GM12875 (cell line): Measurements from ENCODE around the gene PPP1R26.
"Not testable (repeated sequence)": the region's sequence is repeated elsewhere in the genome, so short reads cannot be mapped to it uniquely, and the experiment has no call there.

Experiments used
- H3K4me3 ChIP-seq: one replicate; pipeline ENCODE4 v1.5.1; 2011; ENCODE audit warnings: low read depth, low read length, control low read depth
- TF ChIP-seq, protein P1 (sequence below): IDR thresholded peaks from 2 replicates; pipeline ENCODE4 v1.5.1; 2011; ENCODE audit warnings: low read depth, mild to moderate bottlenecking, control low read depth, inconsistent platforms, low read length, moderate library complexity, borderline replicate concordance; ENCODE audit not compliant: insufficient read depth

PPP1R26 gene

DNA sequence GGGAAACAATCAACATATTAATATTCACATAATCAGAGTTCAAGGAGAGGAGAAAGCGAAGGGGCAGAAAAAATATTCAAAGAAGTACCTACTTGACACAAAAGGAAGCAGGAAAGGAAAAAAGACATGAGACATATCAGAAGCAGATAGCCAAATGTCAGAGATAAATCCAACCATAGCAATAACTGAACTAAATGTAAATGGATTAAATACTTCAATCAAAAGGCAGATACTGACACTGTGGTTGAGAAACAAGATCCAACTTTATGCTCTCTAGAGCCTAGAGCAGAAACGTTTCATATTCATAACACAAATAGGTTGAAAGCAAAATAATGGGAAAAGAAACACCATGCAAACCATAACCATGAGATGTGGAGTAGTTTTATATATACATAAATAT is 29.9 kb downstream of the PPP1R26 start:
- TF ChIP-seq, protein P1, sequence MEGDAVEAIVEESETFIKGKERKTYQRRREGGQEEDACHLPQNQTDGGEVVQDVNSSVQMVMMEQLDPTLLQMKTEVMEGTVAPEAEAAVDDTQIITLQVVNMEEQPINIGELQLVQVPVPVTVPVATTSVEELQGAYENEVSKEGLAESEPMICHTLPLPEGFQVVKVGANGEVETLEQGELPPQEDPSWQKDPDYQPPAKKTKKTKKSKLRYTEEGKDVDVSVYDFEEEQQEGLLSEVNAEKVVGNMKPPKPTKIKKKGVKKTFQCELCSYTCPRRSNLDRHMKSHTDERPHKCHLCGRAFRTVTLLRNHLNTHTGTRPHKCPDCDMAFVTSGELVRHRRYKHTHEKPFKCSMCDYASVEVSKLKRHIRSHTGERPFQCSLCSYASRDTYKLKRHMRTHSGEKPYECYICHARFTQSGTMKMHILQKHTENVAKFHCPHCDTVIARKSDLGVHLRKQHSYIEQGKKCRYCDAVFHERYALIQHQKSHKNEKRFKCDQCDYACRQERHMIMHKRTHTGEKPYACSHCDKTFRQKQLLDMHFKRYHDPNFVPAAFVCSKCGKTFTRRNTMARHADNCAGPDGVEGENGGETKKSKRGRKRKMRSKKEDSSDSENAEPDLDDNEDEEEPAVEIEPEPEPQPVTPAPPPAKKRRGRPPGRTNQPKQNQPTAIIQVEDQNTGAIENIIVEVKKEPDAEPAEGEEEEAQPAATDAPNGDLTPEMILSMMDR = no peak
- H3K4me3 ChIP-seq = no peak overlapping the region

DNA sequence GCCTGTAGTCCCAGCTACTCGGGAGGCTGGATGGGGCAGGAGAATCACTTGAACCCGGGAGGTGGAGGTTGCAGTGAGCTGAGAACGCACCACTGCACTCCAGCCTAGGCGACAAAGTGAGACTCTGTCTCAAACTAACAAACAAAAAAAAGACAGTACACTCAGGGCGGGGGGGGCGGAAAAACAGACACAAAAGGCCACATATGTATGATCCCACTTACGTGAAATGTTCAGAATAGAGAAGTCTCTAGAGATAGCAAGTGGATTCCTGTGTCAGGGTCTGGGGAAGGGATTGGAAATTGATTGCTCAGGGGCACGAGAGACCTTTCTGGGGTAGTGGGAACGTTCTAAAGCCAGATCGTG is 32.6 kb downstream of the PPP1R26 start:
- TF ChIP-seq, protein P1 = no peak
- H3K4me3 ChIP-seq = no peak overlapping the region

DNA sequence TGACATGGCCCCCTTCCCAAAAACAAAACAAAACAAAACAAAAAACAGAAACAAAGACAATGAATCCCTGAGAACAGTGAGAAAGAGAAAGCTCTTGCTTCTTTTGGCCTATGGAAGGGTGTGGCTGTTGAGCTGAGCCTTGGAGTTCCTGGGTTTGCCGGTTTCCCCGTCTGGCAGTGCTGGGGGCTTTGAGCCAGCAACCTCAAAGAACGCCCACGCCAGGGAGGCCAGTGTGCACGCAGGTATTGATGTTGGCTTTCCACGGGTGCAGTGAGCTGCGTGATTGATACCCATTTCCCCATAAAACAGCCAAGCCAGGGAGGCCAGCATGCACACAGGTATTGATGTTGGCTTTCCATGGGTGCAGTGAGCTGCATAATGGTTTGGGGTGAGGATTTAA is 33.3 kb downstream of the PPP1R26 start:
- no peak overlapping the region for H3K4me3 ChIP-seq
- TF ChIP-seq, protein P1 = no peak

DNA sequence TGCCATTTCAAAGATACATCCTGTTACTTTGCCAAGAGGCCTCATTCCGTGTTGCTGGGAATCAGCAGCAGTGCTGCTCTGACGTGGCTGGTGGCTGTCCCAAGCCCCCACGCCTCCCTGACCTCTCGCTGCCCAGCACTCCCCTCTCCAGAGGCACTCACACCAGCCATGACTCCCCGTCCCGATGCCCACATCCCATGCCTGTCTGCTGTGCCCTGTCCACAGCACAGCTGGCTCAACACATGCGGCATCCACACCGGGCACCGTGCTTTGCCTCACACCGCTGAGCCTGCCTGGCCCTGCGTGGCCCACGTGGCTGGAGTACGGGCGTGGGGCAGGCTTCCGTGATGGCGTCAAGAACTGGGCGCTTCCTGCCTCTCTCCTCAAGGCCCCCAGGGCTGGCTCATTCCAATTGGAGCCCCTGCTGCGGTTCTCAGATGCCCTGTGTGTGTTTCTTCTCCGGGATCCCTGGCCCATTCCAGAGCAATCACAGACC is 33.8 kb downstream of the PPP1R26 start:
- TF ChIP-seq, protein P1 = no peak
- H3K4me3 ChIP-seq = no peak overlapping the region

DNA sequence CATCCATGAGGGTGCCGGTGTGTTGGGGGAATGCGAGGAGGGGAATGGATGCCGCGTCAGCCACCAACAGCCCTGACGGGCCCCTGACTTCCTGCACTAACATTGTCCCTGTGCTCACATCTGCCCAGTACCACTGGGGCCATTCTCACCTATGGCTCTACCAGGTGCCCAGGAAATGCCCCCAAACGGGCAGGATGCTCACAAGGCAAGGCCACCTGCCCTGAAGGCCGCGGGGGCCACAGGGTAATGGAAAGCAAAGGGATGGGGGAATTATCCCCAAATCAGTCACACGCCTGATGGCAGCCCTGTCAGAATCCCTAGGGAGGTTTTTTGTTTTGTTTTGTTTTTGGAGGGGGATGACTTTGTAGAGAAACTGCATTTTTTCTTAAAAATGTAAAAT is 34.3 kb downstream of the PPP1R26 start:
- H3K4me3 ChIP-seq = not testable (repeated sequence)

DNA sequence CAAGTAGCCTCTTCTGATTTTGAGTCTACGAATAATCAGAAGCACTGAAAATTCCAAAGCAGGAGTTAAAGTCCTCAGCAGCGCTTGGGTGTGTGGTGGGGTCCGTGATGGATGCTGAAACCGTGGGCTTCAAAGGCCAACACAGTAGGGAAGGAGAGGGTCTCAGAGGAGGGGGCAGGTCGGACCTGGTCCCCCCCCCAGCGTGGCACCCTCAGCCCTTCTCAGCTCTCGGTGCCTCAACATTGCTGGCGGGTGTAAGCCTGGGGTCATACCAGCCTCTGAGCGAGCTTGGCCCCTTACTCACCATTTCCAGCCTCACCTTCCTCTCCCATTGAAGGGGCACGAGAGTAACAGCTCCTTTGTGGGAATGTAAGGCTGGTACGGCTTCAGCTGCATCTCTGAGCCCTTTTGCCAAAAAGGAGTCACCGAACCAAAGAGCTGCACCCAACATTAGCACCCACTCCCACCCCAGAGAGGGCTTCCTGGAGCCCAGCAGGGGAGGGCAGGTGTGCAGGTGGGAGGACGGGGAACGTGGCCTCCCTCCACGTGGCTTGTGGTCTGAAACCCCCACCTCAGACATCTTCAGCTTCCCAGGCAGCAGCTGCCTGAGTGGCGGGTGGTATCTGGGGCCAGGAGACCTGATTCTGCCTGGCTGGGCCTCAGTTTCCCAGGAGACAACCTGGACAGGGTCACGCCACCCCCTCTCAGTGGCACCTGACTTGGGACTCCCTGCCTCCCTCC is 34.9 kb downstream of the PPP1R26 start:
- TF ChIP-seq, protein P1 = no peak
- no peak overlapping the region for H3K4me3 ChIP-seq

DNA sequence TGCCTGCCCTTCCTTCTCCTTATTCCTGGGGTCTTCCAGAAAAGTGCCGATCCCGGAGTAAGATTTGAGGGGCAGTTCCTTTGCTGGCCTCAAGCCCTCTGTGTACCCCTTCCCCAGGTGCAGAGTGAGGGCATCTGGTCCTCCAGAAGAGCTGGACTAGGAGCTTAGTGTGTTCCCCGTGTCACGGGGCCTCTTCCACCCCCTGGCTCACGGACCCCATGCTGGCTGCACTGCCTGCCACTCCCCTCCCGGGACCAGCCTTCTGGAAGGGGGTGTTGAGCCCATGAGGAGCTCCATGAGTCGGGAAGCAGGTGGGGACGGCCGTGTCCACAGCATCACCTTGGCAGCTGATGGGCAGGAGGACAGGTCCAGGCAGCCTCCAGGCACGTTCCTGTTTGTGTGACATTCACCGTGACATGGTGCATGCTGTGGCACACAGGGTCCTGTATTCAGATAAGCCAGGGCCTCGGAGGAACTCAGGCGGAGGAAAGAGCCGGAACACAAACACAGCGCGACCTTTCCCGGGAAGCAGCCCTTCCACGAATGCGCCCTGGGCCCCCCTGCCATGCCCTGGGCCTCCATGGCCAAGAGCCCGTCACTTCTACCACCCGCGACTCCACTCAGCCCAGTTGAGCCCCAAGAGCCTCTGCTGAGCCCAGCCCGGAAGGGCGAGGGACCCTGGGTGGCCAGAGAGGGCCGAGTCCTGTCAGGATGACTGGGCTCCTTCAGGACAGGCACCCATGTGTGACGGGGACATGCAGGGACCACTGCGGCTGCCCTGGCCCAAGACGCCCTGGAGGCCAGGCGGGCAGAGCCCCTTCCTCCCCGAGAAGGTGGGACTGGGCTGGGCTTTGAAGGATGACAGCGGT is 35.7 kb downstream of the PPP1R26 start:
- H3K4me3 ChIP-seq = no peak overlapping the region
- TF ChIP-seq, protein P1 = no peak
